Esophagus (tissue), 2 donors: ENCODE measurements around the gene DMKN. TPM values are rescaled to one million over a fixed set of nuclear protein-coding genes. Genes with fewer than 3 reads are reported as not detected.

ENCODE experiments used
- H3K27ac ChIP-seq, 2 donors: one replicate each; pipeline ENCODE4 v1.5.1; 2013; ENCODE audit warnings: low read depth in 2 of 2, mild to moderate bottlenecking in 2 of 2, inconsistent platforms in 1 of 2, low read length in 1 of 2, moderate library complexity in 1 of 2
- H3K27me3 ChIP-seq, 2 donors: one replicate each; pipeline ENCODE4 v1.6.1; 2013; ENCODE audit warnings: low read length in 2 of 2, control low read depth in 1 of 2, mild to moderate bottlenecking in 1 of 2; ENCODE audit not compliant: insufficient read depth in 2 of 2, control insufficient read depth in 1 of 2
- H3K36me3 ChIP-seq, 2 donors: one replicate each; pipeline ENCODE4 v1.6.1; 2013; ENCODE audit warnings: low read length in 1 of 2; ENCODE audit not compliant: control insufficient read depth in 2 of 2, insufficient read depth in 2 of 2
- H3K4me1 ChIP-seq, 2 donors: one replicate each; pipeline ENCODE4 v1.6.1; 2013; ENCODE audit warnings: low read length in 1 of 2; ENCODE audit not compliant: control insufficient read depth in 2 of 2, insufficient read depth in 2 of 2
- H3K4me3 ChIP-seq, 2 donors: one replicate each; pipeline ENCODE4 v1.5.1; 2013; ENCODE audit warnings: low read length in 2 of 2, mild to moderate bottlenecking in 2 of 2, low read depth in 1 of 2, moderate library complexity in 1 of 2
- H3K9me3 ChIP-seq, 2 donors: one replicate each; pipeline ENCODE4 v1.6.1; 2013; ENCODE audit warnings: mild to moderate bottlenecking in 2 of 2, low read depth in 1 of 2, low read length in 1 of 2, moderate library complexity in 1 of 2; ENCODE audit not compliant: control insufficient read depth in 2 of 2, insufficient read depth in 1 of 2
- WGBS, 2 donors: extraction: QIAGEN DNeasy Blood & Tissue Kit; methylation state at CpG; one replicate each; pipeline ENCODE4 v1.1.7; 2013; 5-methylcytosine and 5-hydroxymethylcytosine counted together
- polyA plus RNA-seq, 2 donors: library from polyadenylated mRNA; stranded (reverse); fragments of 200-250 nt; gene quantifications; one replicate each; pipeline ENCODE4 v1.2.3, GENCODE V29; 2013
- donor health status: healthy with polysubstance abuse.
- donor health status: Bipolar disorder and iron deficiency.

DMKN gene
- polyA plus RNA-seq, 2 donors: 223 to 315 TPM

GRCh38 chr19:35540356-35540927 lies 27.0 kb upstream of the DMKN start:
- Histone ChIP-seq H3K27ac (no peak overlapping the region), H3K4me3 (no peak overlapping the region), H3K4me1 (peaks cover 0 to 5% of the 10 kb centered on the region in 2 donors), H3K27me3 (no peaks in the 10 kb centered on the region), H3K36me3 (peaks cover 0 to 7% of the 10 kb centered on the region in 2 donors), H3K9me3 (no peaks in the 10 kb centered on the region)
- 78 to 80% methylated on average over 7 of the region's 7 CpGs for WGBS, 2 donors

- no peaks in the 10 kb centered on the region for H3K27me3 ChIP-seq
- peaks cover 0 to 5% of the 10 kb centered on the region in 2 donors for H3K4me1 ChIP-seq
- H3K4me3 ChIP-seq: no peak overlapping the region
- no peaks in the 10 kb centered on the region for H3K9me3 ChIP-seq
- 88 to 93% methylated on average over 12 of the region's 12 CpGs for WGBS, 2 donors
- H3K36me3 ChIP-seq: peaks cover 0 to 7% of the 10 kb centered on the region in 2 donors
- no peak overlapping the region for H3K27ac ChIP-seq
Measured at GRCh38 chr19:35539850-35540249, 26.4 kb upstream of the DMKN start.

GRCh38 chr19:35539314-35539713 lies 25.9 kb upstream of the DMKN start:
- Histone ChIP-seq H3K4me3 (no peak overlapping the region), H3K4me1 (peaks cover 0 to under 1% of the 10 kb centered on the region in 2 donors), H3K36me3 (peaks cover 0 to 7% of the 10 kb centered on the region in 2 donors), H3K9me3 (no peaks in the 10 kb centered on the region), H3K27ac (no peak overlapping the region), H3K27me3 (no peaks in the 10 kb centered on the region)
- WGBS, 2 donors: 68 to 69% methylated on average over 6 of the region's 6 CpGs

GRCh38 chr19:35534803-35535480 lies 21.5 kb upstream of the DMKN start:
- Histone ChIP-seq H3K27me3 (peaks cover 0 to 3% of the 10 kb centered on the region in 2 donors), H3K4me3 (no peak overlapping the region), H3K4me1 (peaks cover 3 to 8% of the 10 kb centered on the region in 2 donors), H3K36me3 (no peaks in the 10 kb centered on the region), H3K27ac (no peak overlapping the region), H3K9me3 (peaks cover 0 to 4% of the 10 kb centered on the region in 2 donors)
- WGBS, 2 donors: 66 to 74% methylated on average over 10 of the region's 10 CpGs

GRCh38 chr19:35533822-35534392 lies 20.5 kb upstream of the DMKN start:
- H3K4me1 ChIP-seq: peaks cover 3 to 16% of the 10 kb centered on the region in 2 donors
- H3K9me3 ChIP-seq: peaks cover 0 to 4% of the 10 kb centered on the region in 2 donors
- H3K4me3 ChIP-seq: no peak overlapping the region
- H3K27ac ChIP-seq: no peak overlapping the region
- no peaks in the 10 kb centered on the region for H3K36me3 ChIP-seq
- 3 to 4% methylated on average over 30 of the region's 30 CpGs for WGBS, 2 donors
- H3K27me3 ChIP-seq: peaks cover 0 to 3% of the 10 kb centered on the region in 2 donors

GRCh38 chr19:35533201-35533821 lies 19.9 kb upstream of the DMKN start, which contains the start of gene GAPDHS:
Gene GAPDHS (plus strand): TSS chr19:35533456. CDS start chr19:35533528, 72 bp downstream.
- no peak within 1 kb of the TSS for H3K4me3 ChIP-seq
- no peaks in the 10 kb centered on the region for H3K36me3 ChIP-seq
- H3K27me3 ChIP-seq: peaks cover 0 to 3% of the 10 kb centered on the region in 2 donors
- peaks cover 0 to 4% of the 10 kb centered on the region in 2 donors for H3K9me3 ChIP-seq
- peaks cover 3 to 20% of the 10 kb centered on the region in 2 donors for H3K4me1 ChIP-seq
- 31 to 33% methylated on average over 38 to 39 of the region's 39 CpGs for WGBS, 2 donors
- H3K27ac ChIP-seq: no peak within 1 kb of the TSS

- 36 to 47% methylated on average over 6 of the region's 6 CpGs for WGBS, 2 donors
- Histone ChIP-seq H3K36me3 (no peaks in the 10 kb centered on the region), H3K4me1 (peaks cover 3 to 25% of the 10 kb centered on the region in 2 donors), H3K9me3 (peaks cover 0 to 4% of the 10 kb centered on the region in 2 donors), H3K27me3 (peaks cover 0 to 3% of the 10 kb centered on the region in 2 donors), H3K4me3 (no peak overlapping the region), H3K27ac (peak overlapping the region in 1 of 2 donors; percentile 63)
Measured at GRCh38 chr19:35531291-35531690, 17.8 kb upstream of the DMKN start.

- Histone ChIP-seq H3K4me3 (no peak overlapping the region), H3K4me1 (peaks cover 3 to 25% of the 10 kb centered on the region in 2 donors), H3K36me3 (peaks cover 0 to 4% of the 10 kb centered on the region in 2 donors), H3K27ac (peak overlapping the region; percentile 71 to 91), H3K9me3 (peaks cover 0 to 4% of the 10 kb centered on the region in 2 donors), H3K27me3 (peaks cover 0 to 3% of the 10 kb centered on the region in 2 donors)
- 36 to 42% methylated on average over 19 of the region's 19 CpGs for WGBS, 2 donors
Measured at GRCh38 chr19:35529241-35530218, 16.1 kb upstream of the DMKN start.
